Measurements from ENCODE around the gene ZCCHC14. TPM values are rescaled to one million over a fixed set of nuclear protein-coding genes. Genes with fewer than 3 reads are reported as not detected.

The ZCCHC14 gene
- polyA plus RNA-seq, 1 donor (not counting 4 experiments of a cell fraction or from before 2014, with no cell fraction given) = 3.6 TPM

DNA sequence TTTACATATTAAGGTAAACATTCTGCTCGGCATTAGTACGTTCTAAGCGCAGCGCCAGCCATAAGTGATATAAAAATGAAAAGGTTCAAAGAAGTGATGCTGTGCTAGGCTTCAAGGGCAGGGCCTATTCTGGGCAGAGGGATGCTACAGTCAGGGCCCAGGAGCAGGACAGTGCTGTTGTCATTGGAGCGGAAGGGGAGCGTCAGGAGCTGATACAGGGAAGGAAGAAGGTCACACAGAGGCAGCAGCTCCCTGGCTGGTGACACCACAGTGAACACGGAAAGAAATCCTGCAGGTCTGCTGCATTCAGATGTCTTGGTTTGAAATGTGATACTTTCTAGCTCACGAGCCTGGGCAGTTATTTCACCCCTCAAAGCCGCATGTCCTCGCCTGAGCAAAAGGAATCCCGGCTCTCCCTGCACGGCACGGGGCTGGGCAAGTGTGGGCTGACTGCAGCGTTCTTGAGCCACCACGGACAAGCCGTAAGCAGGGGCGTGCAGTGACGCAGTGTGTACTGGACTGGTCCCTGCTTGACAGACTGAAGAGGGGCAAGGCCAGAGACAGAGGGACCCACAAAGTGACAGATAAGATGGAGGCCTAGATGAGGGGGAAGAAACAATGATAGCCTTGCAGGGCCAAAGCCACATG lies 41.1 kb downstream of the ZCCHC14 start:
- Histone ChIP-seq H2AFZ (ENCODE audit: control insufficient read depth, low read length) (no peak overlapping the region), H3K36me3 (ENCODE audit: control insufficient read depth in 2 of 2, extremely low read depth in 1 of 2, insufficient read depth in 2 of 2, low read length in 2 of 2) (peaks cover 21 to 22% of the 10 kb centered on the region in 2 experiments), H3K27me3 (ENCODE audit: control insufficient read depth, extremely low read depth, insufficient read depth, low read length) (no peaks in the 10 kb centered on the region), H3K79me2 (ENCODE audit: control insufficient read depth, insufficient read depth, low read length) (no peaks in the 10 kb centered on the region), H3K4me2 (ENCODE audit: control insufficient read depth, extremely low read depth, insufficient read depth, low read depth, low read length) (no peak overlapping the region), H3K4me1 (ENCODE audit: control insufficient read depth, extremely low read depth, insufficient read depth, low read length) (peaks cover 1% of the 10 kb centered on the region), H3K4me3 (ENCODE audit: control insufficient read depth in 2 of 3, extremely low read depth in 1 of 3, insufficient read depth in 2 of 3, low read depth in 1 of 3, low read length in 3 of 3) (no peak overlapping the region), H3K9me1 (ENCODE audit: control insufficient read depth, extremely low read depth, insufficient read depth, low read length) (no peaks in the 10 kb centered on the region), H3K9me3 (ENCODE audit: control insufficient read depth, low read depth, low read length) (no peaks in the 10 kb centered on the region), H3K27ac (ENCODE audit: control insufficient read depth, insufficient read depth, low read length) (no peak overlapping the region), H4K20me1 (ENCODE audit: control insufficient read depth, extremely low read depth, insufficient read depth, low read length) (no peaks in the 10 kb centered on the region), H3K9ac (ENCODE audit: control insufficient read depth, extremely low read depth, insufficient read depth, low read length) (no peak overlapping the region)
- no peak for DNase-seq (ENCODE audit: low read depth, low spot score)
- FAIRE-seq = no peak
- dilution Hi-C loops (cut with MboI; ENCODE audit: extremely low pct_ligation_motif_present, low sequenced_read_pairs) = no loop called here
- TF ChIP-seq, protein P1, sequence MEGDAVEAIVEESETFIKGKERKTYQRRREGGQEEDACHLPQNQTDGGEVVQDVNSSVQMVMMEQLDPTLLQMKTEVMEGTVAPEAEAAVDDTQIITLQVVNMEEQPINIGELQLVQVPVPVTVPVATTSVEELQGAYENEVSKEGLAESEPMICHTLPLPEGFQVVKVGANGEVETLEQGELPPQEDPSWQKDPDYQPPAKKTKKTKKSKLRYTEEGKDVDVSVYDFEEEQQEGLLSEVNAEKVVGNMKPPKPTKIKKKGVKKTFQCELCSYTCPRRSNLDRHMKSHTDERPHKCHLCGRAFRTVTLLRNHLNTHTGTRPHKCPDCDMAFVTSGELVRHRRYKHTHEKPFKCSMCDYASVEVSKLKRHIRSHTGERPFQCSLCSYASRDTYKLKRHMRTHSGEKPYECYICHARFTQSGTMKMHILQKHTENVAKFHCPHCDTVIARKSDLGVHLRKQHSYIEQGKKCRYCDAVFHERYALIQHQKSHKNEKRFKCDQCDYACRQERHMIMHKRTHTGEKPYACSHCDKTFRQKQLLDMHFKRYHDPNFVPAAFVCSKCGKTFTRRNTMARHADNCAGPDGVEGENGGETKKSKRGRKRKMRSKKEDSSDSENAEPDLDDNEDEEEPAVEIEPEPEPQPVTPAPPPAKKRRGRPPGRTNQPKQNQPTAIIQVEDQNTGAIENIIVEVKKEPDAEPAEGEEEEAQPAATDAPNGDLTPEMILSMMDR (optimal IDR thresholded peaks at IDR 0.05 in 1 of 3, IDR thresholded peaks at IDR 0.05 in 1 of 3, conservative IDR thresholded peaks at IDR 0.05 in 1 of 3; ENCODE audit: extremely low read depth in 1 of 3, insufficient read depth in 2 of 3, low read length in 3 of 3) = no peak
- TF ChIP-seq EZH2 (IDR thresholded peaks at IDR 0.05; ENCODE audit: low read length) = no peak

- Histone ChIP-seq H4K20me1 (ENCODE audit: control insufficient read depth, extremely low read depth, insufficient read depth, low read length) (no peaks in the 10 kb centered on the region), H2AFZ (ENCODE audit: control insufficient read depth, low read length) (no peak overlapping the region), H3K4me3 (ENCODE audit: control insufficient read depth in 2 of 3, extremely low read depth in 1 of 3, insufficient read depth in 2 of 3, low read depth in 1 of 3, low read length in 3 of 3) (no peak overlapping the region), H3K27ac (ENCODE audit: control insufficient read depth, insufficient read depth, low read length) (no peak overlapping the region), H3K9me1 (ENCODE audit: control insufficient read depth, extremely low read depth, insufficient read depth, low read length) (no peaks in the 10 kb centered on the region), H3K9me3 (ENCODE audit: control insufficient read depth, low read depth, low read length) (no peaks in the 10 kb centered on the region), H3K4me2 (ENCODE audit: control insufficient read depth, extremely low read depth, insufficient read depth, low read depth, low read length) (no peak overlapping the region), H3K79me2 (ENCODE audit: control insufficient read depth, insufficient read depth, low read length) (no peaks in the 10 kb centered on the region), H3K4me1 (ENCODE audit: control insufficient read depth, extremely low read depth, insufficient read depth, low read length) (no peaks in the 10 kb centered on the region), H3K9ac (ENCODE audit: control insufficient read depth, extremely low read depth, insufficient read depth, low read length) (no peak overlapping the region), H3K27me3 (ENCODE audit: control insufficient read depth, extremely low read depth, insufficient read depth, low read length) (no peaks in the 10 kb centered on the region), H3K36me3 (ENCODE audit: control insufficient read depth in 2 of 2, extremely low read depth in 1 of 2, insufficient read depth in 2 of 2, low read length in 2 of 2) (peaks cover 16 to 17% of the 10 kb centered on the region in 2 experiments)
- TF ChIP-seq, protein P1 (optimal IDR thresholded peaks at IDR 0.05 in 1 of 3, IDR thresholded peaks at IDR 0.05 in 1 of 3, conservative IDR thresholded peaks at IDR 0.05 in 1 of 3; ENCODE audit: extremely low read depth in 1 of 3, insufficient read depth in 2 of 3, low read length in 3 of 3) = no peak
- TF ChIP-seq EZH2 (IDR thresholded peaks at IDR 0.05; ENCODE audit: low read length) = no peak
- FAIRE-seq (no peak), DNase-seq (ENCODE audit: low read depth, low spot score) (no peak)
- dilution Hi-C loops (cut with MboI; ENCODE audit: extremely low pct_ligation_motif_present, low sequenced_read_pairs) = no loop called here
Measured at GRCh38 chr16:87448866-87449265, 44.0 kb downstream of the ZCCHC14 start.

All from keratinocyte (primary cell).